OCI-LY7 (cell line): Measurements from ENCODE around the gene ITGB3. TPM values are rescaled to one million over a fixed set of nuclear protein-coding genes. Genes with fewer than 3 reads are reported as not detected.

ENCODE experiments used
- BruUV-seq: library from RNA; stranded (reverse); fragments of 400-500 nt; replicated peaks from 2 replicates; lab custom pipeline; 2021; lab: Mats Ljungman, UMichigan
- CTCF ChIA-PET: fragments of 300-600 bp; sonication (Branson Sonifier 250); formaldehyde crosslinking; loops from one replicate; lab custom pipeline; 2022; ENCODE audit warnings: antibody characterized with exemption; ENCODE audit not compliant: unreplicated experiment; lab: Charles Lee
- POLR2A ChIA-PET: fragments of 300-600 bp; sonication (Branson Sonifier 250); formaldehyde crosslinking; loops from one replicate; lab custom pipeline; 2022; ENCODE audit warnings: antibody characterized with exemption; lab: Charles Lee
- DNase-seq: peaks from one replicate; pipeline ENCODE4 v3.0.0-alpha.2; 2015; ENCODE audit warnings: low spot score
- H2AFZ ChIP-seq: fragments of 200-600 bp; sonication (generic), shearing (Covaris generic); 2 replicates; pipeline ENCODE4 v1.6.1; 2014; ENCODE audit warnings: mild to moderate bottlenecking, antibody characterized with exemption, low read length, moderate library complexity
- H3K27ac ChIP-seq: fragments of 200-600 bp; sonication (generic); 2 replicates; pipeline ENCODE4 v1.5.1; 2014; ENCODE audit warnings: mixed run types, low read depth, mild to moderate bottlenecking, moderate library complexity, low read length, inconsistent platforms; ENCODE audit not compliant: poor library complexity, severe bottlenecking
- H3K36me3 ChIP-seq: fragments of 200-600 bp; sonication (generic); 2 replicates; pipeline ENCODE4 v1.6.1; 2014; ENCODE audit warnings: mild to moderate bottlenecking, antibody characterized with exemption, low read length, moderate library complexity, mixed read lengths; ENCODE audit not compliant: insufficient read depth
- H3K4me1 ChIP-seq: fragments of 200-600 bp; sonication (generic); 2 replicates; pipeline ENCODE4 v1.5.1; 2014; ENCODE audit warnings: mild to moderate bottlenecking, low read length; ENCODE audit not compliant: insufficient read depth, poor library complexity, severe bottlenecking
- H3K4me2 ChIP-seq: fragments of 200-600 bp; sonication (generic); 2 replicates; pipeline ENCODE4 v1.6.1; 2014; ENCODE audit warnings: mild to moderate bottlenecking, low read length
- H3K4me3 ChIP-seq: fragments of 200-600 bp; sonication (generic); 2 replicates; pipeline ENCODE4 v1.5.1; 2014; ENCODE audit warnings: mild to moderate bottlenecking, low read depth, low read length; ENCODE audit not compliant: poor library complexity, severe bottlenecking
- H3K79me2 ChIP-seq: fragments of 200-600 bp; sonication (generic); 2 replicates; pipeline ENCODE4 v1.6.1; 2016; ENCODE audit warnings: low read depth, mild to moderate bottlenecking, low read length, moderate library complexity, mixed read lengths; ENCODE audit not compliant: insufficient read depth
- H3K9me2 ChIP-seq: fragments of 200-600 bp; sonication (generic); 2 replicates; pipeline ENCODE4 v1.6.1; 2016; ENCODE audit warnings: mild to moderate bottlenecking, low read length, mixed read lengths; ENCODE audit not compliant: insufficient read depth
- H3K9me3 ChIP-seq: fragments of 200-600 bp; sonication (generic); 2 replicates; pipeline ENCODE4 v1.6.1; 2014; ENCODE audit warnings: mild to moderate bottlenecking, mixed run types, low read length, mixed read lengths
- H4K20me1 ChIP-seq: fragments of 200-600 bp; sonication (generic); 2 replicates; pipeline ENCODE4 v1.6.1; 2014; ENCODE audit warnings: mild to moderate bottlenecking, antibody characterized with exemption, low read length, moderate library complexity, mixed read lengths; ENCODE audit not compliant: insufficient read depth
- EZH2phosphoT487 ChIP-seq: fragments of 200-600 bp; sonication (generic); IDR thresholded peaks from 2 replicates; pipeline ENCODE4 v1.6.1; 2018; ENCODE audit warnings: low read depth, borderline replicate concordance, mild to moderate bottlenecking, mixed run types, antibody characterized with exemption, low read length, moderate library complexity, mixed read lengths
- intact Hi-C: fragments of 100-400 bp; cut with micrococcal nuclease; formaldehyde crosslinking; loops from one replicate; pipeline ENCODE4 v1.10.0; 2022; ENCODE audit not compliant: unreplicated experiment
- total RNA-seq, 2 experiments: library from RNA; depleted of rRNA in 1 of 2; stranded (reverse); fragments of >200 nt in 1 of 2; shearing (Covaris generic) in 1 of 2; gene quantifications; 2 replicates each; pipeline ENCODE4 v1.2.3, GENCODE V29; 2014 to 2022
- TF ChIP-seq, protein P1 (sequence below): fragments of 200-600 bp; sonication (generic); conservative IDR thresholded peaks from 2 replicates; pipeline ENCODE4 v1.5.1; 2014; ENCODE audit warnings: mild to moderate bottlenecking, antibody characterized with exemption, low read length, moderate library complexity, mixed read lengths

The ITGB3 gene
- total RNA-seq, 2 experiments from 2014 or later, result not detected

GRCh38 chr17:47274319-47275069 is 20.9 kb downstream of the ITGB3 start:
- POLR2A ChIA-PET, result no interaction called here
- CTCF ChIA-PET, result no interaction called here

DNA sequence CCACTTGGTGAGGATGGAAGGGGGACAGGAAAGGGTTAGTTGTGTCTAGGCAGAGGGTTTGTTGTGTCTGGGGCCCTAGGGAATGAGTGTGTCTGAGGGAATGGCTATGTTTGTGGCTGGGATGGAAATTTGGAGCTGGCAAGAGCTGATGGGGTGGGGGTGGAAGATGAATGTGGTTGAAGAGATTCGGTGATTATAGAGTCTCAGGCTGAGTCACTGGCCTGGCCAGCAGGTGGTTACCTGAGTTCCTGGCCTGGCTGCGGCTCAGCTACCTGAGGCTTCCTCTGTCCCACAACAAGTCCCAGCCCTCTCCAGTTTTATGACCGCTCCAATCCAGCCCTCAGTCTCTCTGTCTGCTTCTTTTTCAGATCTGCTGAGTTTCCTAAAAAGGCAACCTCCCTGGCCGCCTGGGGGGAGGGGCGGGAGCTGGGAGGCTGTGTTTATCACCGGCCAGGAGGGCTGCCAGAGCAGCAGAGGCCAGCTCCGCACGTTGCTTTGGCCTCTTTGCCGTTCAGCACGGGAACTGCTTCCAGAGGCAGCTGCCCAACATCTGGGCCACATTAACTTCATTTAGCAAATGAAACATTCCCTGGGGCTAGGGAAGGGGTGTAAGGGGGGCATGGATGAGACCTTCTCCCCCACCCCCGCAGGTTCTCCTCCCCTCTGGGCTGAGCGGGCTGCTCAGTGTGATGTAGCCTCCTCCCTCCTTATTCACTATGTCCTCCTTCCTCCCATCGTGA is 21.8 kb downstream of the ITGB3 start:
- H3K4me2 ChIP-seq, result no peak overlapping the region
- CTCF ChIA-PET, result no interaction called here

More at GRCh38 chr17:47274319-47275069, 20.9 kb downstream of the ITGB3 start:
- Histone ChIP-seq H3K9me2 (no peaks in the 10 kb centered on the region), H3K4me2 (no peak overlapping the region), H4K20me1 (no peaks in the 10 kb centered on the region), H2AFZ (no peak overlapping the region), H3K4me3 (no peak overlapping the region), H3K27ac (no peak overlapping the region), H3K36me3 (no peaks in the 10 kb centered on the region), H3K9me3 (no peaks in the 10 kb centered on the region), H3K4me1 (peaks cover 30% of the 10 kb centered on the region), H3K79me2 (no peaks in the 10 kb centered on the region)
- DNase-seq, result no peak
- TF ChIP-seq, protein P1, sequence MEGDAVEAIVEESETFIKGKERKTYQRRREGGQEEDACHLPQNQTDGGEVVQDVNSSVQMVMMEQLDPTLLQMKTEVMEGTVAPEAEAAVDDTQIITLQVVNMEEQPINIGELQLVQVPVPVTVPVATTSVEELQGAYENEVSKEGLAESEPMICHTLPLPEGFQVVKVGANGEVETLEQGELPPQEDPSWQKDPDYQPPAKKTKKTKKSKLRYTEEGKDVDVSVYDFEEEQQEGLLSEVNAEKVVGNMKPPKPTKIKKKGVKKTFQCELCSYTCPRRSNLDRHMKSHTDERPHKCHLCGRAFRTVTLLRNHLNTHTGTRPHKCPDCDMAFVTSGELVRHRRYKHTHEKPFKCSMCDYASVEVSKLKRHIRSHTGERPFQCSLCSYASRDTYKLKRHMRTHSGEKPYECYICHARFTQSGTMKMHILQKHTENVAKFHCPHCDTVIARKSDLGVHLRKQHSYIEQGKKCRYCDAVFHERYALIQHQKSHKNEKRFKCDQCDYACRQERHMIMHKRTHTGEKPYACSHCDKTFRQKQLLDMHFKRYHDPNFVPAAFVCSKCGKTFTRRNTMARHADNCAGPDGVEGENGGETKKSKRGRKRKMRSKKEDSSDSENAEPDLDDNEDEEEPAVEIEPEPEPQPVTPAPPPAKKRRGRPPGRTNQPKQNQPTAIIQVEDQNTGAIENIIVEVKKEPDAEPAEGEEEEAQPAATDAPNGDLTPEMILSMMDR, result no peak
- intact Hi-C loops, result no loop called here
- no TSS peak for BruUV-seq

More for the DNA sequence above, 21.8 kb downstream of the ITGB3 start:
- no peaks in the 10 kb centered on the region for H3K9me2 ChIP-seq
- no peaks in the 10 kb centered on the region for H3K36me3 ChIP-seq
- H3K79me2 ChIP-seq, result no peaks in the 10 kb centered on the region
- H4K20me1 ChIP-seq, result no peaks in the 10 kb centered on the region
- H2AFZ ChIP-seq, result no peak overlapping the region
- peaks cover 34% of the 10 kb centered on the region for H3K4me1 ChIP-seq
- BruUV-seq, result no TSS peak
- no peaks in the 10 kb centered on the region for H3K9me3 ChIP-seq
- TF ChIP-seq, protein P1, result no peak
- no peak for TF ChIP-seq EZH2phosphoT487
- no peak overlapping the region for H3K27ac ChIP-seq
- DNase-seq, result no peak
- intact Hi-C loops, result no loop called here
- no peak overlapping the region for H3K4me3 ChIP-seq
- POLR2A ChIA-PET, result interaction anchor here (0.6 kb wide), 1 partner anchor 65 kb away, joined by 6 read pairs; no protein-coding TSS in a partner anchor
